ENCODE results near the gene SPOCK3.

GRCh38 chr4:167210166-167210565 lies 24.1 kb downstream of the SPOCK3 start:
- TF ChIP-seq POLR2A (IDR thresholded peaks at IDR 0.05; ENCODE audit: low read length) (no peak), GATA1 (IDR thresholded peaks at IDR 0.05; ENCODE audit: low read depth, low read length) (no peak)
